Activated naive CD4-positive, alpha-beta T cell treated with anti-CD3 and anti-CD28 coated beads, Interleukin-2, amount 50 U/mL, for 16 hours (primary cell): ENCODE results near the gene ARID1B.

Experiments
- DNase-seq: peaks from one replicate; pipeline ENCODE4 v3.0.0-alpha.2; 2020

Gene ARID1B

DNA sequence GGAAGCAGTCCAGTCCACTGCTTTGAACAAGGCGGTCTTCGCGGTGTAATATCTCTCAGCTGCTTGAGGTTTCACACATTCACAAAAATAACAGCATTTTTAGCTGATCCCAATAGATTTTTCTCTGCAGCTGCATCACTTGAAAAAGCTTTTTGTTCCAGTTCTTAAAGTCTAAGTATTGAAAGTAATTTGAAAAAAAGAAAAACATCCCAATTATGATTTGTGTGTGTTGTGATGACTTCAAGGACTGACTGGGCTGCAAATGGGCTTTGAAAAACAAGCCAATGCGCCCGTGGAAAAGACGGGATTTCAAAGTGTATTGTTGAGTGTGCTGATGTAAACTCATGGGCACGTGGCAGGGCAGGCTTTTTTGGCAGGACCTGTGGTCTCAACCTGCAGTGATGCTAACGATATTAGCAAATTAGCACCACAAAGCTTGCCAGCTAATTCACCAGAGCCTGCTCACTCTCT, 395.1 kb downstream of the ARID1B start:
- DNase-seq: no peak

DNA sequence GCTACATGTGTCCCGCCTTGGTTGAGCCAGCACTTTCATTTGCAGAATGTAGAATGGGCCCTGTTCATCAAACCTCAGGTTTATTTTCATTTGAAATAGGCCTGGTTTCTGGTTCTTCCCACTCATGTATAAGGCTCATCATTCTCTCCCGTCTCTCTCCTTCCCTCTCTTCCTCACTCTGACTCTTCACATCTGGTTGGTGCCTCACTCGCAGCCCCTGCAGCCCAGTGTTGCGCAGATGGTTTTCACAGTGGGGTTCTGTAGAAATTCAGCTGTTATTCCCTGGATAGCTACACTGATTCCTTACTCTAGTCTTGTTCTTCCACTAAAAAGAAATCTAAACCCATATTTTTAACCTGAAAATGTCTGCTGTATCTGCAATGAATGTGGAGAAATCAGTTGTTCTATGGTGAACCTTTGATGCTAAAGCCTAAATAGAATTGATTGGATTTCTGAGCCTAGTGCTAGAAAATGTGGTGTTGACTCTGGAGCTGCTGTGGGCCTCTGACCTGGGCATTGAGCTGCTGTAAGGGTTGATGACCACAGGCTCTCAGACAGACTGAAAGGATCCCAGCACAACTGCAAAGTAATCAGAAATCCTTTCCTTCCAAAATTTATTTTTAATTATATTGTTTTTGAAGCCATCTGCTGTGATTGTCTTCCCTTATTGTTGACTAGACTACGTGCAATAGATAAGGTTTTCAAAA, 395.8 kb downstream of the ARID1B start:
- no peak for DNase-seq

DNA sequence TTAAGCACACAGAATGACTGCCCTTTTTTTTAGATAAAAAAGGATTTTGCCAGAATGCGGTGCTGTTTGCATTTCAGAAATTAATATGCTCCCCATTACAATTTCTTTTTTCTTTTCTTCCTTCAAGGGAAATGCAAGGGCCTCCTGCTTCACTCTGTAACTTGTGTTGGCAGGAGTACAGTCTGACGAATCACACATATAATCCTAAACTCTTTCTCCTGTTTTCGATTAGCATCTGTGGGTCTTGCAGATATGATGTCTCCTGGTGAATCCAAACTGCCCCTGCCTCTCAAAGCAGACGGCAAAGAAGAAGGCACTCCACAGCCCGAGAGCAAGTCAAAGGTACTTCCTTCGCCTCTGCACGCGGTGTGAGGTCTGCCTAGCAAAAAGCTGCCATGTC, 396.6 kb downstream of the ARID1B start:
- no peak for DNase-seq

DNA sequence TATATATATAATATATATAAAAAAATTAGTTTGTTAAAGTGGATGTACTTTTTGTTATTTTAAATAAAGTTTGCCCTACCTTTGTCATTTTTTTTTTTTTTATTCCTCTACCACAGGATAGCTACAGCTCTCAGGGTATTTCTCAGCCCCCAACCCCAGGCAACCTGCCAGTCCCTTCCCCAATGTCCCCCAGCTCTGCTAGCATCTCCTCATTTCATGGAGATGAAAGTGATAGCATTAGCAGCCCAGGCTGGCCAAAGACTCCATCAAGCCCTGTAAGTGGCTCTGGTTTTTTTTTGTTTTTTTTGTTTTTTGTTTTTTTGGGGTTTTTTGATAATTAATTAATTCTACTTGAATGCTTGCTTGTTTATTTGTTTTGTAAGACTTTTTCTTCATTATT, 397.6 kb downstream of the ARID1B start:
- no peak for DNase-seq

DNA sequence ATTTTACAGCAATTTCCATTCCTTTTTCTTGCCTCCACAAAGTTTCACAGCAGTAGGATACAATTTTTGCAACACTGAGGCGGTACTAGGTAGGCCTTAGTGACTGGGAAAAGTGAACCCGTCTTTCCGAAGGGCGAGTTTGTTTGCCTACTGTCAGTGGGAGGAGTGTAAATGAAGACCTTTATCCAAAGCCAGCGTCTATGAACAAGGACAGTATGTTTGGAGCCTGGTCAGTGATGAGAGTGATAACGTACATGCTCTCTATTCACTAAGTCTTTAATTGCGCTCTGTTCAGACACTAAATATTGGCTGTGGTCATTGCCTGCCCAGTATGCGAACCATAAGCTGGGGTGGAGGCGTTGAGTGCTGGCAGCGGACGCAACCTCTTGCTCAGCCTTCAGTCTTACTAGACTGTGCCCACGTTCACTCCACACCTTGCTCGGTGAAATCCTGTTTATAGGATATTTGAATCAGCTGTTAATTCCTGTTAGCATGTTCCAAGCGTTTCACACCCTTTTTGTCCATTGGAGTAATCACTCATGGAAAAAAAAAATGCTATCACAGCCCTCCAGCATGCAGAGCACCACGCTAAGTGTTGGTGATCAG, 400.7 kb downstream of the ARID1B start:
- DNase-seq: no peak

DNA sequence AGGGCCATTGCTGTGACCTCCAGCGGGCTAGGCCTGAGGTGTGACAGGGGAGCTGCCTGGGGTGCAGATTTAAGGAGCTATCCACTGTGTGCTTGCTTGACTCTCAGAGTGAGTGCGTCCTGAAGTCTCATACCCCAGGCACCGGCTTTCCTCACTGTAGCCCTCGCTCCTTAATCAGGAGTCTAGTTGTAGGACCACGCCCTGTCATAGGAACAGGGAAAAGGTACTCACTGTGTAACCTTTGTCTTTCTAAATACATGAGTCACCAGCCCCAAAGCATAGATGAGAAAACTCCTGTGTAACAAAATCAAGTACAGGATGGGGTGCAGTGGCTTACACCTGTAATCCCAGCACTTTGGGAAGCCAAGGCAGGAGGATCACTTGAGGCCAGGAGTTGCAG, 404.5 kb downstream of the ARID1B start:
- DNase-seq: no peak

DNA sequence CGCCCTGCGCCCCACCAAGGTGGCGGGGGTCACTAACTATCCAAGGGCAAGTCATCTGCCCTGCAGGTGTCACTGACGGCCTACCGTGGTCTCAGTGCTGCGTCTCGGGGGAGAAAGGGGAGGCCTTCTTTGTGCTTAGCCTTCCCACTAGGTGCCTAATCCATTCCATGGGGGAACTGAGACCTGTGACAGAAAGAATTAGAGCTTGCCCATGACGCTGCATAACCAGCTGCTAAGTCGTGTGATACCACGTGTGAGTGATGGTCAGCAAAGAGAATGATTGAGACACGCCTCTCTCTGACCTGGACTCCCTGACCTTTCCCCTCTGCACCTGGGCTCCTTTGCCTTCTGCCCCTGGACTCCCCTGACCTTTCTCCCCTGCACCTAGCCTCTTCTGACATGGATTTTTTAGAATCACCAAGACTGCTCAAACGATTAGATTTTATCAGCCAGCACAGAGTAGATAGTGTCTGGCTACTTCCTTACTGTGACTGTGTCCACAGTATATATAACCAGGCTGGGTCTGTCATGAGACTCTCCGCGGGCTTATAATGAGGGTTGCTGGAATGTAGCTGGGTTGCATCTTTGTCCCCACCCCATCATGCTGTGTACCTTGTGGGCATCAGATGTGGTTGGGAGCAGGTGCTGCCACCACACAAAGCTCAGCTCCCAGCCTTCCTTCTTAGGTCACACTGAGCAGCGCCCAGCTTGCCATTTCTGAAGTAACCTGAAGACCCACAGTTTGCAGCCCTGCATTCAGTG, 405.5 kb downstream of the ARID1B start:
- no peak for DNase-seq

DNA sequence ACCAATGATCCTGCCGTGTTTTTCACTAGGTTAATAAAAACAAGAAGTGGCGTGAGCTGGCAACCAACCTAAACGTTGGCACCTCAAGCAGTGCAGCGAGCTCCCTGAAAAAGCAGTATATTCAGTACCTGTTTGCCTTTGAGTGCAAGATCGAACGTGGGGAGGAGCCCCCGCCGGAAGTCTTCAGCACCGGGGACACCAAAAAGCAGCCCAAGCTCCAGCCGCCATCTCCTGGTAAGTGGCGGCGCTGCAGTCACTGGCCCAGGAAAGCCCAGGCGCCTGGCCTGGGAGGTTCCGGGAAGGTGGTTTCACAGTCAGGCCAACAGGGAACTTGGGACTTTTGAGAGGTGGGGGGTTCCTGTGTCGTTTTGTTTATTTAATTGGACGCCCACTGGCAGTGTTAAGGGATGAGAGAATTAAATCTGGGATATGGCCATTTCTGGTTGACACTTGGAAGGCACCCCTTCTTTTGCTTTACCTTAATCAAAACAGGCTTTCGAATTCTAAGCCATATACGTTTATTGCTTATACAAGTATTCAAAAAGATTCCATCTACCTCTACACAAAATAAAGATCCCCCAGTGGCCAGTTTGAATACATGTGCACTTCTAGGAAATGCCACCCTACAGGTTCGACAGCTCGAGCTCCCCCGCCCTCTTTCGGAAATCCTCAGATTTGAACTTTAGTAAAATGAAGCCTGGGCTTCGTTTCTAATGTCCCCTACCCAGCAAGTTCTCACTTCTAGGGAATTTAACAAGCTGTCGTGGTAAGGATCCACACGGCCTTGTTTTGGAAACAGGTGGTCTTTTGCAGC, 407.2 kb downstream of the ARID1B start:
- peak; percentile 68 for DNase-seq

DNA sequence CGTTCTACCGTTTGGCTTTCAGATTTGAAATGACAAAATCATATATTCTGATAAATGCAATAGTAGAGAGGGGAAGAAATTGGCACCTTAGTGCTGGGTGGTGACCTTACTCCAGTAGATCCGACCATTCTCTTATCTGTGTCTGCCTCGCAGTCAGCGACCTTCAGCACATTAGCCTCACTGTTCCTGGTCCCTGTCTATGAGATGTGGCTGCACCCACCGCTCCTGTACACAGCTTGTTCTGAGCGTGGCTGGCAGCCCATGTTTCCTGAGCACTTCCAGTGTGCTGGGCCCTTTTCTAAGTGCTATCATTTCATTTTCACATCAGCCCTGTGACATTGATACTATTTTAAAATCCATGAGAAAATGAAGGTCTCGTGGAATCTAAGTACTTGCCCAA, 408.0 kb downstream of the ARID1B start:
- no peak for DNase-seq

DNA sequence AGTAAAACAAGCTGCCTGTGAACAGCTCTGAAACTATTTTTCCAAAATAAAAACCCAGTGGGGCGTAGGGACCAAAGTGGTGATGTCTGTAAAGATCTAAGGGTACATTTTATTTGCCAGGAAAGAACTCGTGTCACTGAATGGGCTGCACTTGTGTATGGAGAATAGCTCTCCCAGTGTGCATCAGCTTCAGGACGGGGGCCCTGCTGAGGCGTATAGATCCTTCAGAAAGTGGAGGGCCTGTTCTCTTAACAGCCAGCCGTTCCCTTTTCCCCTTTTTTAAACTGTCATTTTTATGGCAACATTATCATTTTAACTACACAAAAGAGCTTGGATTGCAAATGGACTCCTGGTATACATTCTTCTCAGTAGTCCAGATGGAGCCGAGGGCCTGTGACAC, 408.8 kb downstream of the ARID1B start:
- no peak for DNase-seq

DNA sequence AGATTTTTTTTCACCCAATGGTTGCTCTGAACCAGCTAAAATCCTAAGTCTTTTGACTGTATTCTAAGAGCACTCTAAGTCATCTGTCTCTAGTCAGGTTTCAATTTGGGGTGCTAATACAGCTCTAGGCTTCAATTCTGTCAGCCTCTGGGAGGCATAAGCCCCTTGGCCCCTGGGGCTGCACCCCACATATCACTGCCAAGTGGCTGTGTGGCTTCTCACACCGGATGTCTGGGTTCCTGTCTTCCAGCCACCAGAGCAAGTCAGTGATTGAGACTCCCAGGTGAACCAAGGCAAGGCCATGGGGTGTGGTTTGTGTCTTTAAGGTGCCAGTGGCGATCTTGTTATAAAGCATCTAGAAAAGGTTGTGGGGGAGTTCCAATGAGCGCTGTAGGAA, 409.6 kb downstream of the ARID1B start:
- DNase-seq: no peak

DNA sequence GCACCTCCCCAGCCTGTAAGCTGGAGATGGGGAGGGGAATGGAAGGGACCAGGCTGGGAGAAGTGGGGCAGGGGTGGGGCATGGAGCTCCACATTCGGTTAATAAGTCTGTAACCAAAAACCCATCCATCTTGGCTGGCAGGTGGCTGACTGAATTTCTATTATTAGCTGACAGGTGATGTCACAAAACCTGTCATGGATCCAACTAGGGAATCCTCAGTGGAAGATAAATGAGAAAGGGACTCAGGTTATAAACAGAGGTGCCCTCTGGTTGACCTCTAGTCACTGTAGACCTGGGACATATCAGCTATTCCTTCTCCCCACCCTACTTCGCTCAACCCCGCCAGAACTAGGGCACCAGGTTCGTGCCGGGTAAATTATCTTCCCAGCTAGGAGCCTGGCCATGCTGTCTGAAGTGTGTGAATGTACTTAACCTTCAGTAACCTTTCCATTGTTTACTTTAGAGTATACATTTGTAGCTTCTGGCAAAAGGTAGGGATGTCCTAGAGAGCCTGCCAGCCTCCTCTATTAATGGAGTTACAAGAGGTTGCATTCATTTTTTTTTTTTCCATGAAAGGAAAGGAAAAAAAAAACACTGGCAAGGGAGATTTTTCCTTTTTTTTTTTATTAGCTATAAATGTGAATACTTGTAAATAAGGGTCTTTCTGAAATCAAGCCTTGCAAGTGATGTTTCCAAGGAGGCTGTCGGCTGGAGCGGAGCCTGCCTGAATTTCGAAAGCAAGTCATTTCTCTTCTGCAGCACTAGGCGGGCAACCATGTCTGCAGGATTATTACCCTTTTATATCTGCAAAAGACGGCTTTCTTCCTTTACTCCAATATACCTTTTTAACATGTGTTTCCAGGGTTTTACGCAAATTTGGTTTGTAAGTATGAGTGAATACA, 410.3 kb downstream of the ARID1B start:
- DNase-seq: no peak

DNA sequence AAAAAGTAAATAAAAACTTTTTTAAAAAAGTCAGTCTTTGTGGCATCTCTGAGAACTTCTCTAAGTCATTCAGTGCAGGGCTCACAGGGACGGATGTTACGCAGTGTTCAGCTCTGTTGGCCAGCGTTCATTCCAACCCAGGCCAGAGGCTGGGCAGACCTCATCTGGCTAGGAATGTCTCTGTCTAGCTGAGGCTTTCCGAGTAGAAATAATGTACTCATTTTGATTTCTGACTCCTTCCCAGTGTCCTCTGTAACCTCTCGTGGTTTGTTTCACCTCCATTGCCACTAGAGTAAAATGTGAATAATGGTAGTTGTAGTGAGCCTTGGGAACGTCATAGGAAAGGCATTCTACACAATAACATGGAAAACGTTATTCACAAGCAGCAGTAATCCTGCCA, 411.0 kb downstream of the ARID1B start:
- no peak for DNase-seq

DNA sequence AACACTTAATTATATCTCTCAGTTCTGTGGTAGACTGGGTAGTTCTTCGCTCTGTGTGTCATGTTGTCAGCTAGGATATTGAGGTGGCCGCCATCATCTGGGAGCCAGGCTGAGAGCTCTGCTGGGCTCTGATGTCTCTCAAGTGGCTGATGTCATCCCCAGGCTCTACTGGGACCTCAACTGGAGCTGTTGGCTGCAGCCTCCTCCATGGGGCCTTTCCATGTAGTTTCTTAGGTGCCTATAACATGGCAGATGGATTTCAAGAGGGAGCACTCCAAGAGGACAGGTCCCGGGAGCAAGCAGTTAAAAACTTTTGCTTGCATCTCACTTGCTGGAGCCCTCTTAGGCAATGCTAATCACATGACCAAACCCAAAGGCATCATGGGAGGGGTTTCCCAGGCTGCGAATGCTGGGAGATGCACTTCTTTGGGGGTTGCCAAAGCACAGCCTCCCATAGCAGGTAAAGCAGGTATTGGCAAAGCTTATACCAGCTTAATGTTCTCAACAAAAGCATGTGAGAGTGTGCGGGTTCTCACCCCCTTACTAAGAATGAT, 416.3 kb downstream of the ARID1B start:
- no peak for DNase-seq

DNA sequence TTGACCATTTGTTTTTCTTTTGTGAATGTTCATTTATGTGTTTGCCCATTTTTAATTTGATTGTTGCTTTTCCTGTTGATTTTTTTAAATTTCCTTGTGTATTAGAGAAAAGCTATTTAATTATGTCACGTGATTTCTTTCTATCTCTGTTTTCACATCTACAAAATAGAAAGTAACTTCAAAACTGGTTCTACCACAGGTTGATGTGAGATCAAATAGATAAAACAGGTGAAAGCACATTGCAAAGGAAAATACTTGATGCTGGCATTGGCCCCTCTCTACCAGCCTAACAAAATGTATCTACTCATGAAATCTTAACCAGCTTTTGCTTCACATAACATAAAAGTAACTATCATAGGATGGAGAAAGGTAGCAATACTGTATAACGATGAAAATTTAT, 416.9 kb downstream of the ARID1B start:
- no peak for DNase-seq

DNA sequence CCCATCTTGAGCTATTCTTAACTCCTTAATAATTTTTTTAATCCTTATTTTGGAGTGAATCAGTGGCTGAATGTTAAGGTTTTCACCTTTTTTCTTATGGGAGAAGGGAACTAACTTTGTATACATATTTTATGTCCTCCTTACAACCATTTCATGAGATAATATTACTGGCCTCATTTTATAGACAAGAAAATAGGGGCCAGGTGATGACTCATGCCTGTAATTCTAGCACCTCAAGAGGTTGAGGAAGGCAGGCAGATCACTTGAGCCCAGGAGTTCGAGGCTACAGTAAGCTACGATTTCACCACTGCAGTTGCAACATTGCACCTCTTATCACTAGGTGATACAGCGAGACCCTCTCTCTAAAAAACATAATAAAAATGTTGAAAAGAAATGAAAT, 417.5 kb downstream of the ARID1B start:
- DNase-seq: no peak

DNA sequence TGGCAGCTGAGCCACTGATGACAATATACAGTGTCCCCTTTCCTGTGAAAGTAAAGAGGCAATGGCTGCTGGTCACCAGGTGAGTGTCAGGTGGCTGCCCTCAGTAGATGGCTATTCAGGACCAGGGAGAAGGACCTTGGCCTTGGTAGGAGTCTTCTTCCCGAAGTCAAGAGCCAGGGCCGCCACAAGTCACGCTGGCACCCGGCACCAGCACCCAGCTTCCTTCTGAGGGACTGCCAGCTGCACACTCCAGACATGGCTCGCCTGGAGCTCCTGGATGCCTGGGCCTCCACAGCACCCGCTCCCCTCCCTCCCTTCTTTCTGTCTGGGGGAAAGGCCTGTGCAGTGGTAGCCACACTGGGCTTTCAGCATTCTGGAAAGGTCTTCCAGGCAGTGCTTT, 419.2 kb downstream of the ARID1B start:
- no peak for DNase-seq

DNA sequence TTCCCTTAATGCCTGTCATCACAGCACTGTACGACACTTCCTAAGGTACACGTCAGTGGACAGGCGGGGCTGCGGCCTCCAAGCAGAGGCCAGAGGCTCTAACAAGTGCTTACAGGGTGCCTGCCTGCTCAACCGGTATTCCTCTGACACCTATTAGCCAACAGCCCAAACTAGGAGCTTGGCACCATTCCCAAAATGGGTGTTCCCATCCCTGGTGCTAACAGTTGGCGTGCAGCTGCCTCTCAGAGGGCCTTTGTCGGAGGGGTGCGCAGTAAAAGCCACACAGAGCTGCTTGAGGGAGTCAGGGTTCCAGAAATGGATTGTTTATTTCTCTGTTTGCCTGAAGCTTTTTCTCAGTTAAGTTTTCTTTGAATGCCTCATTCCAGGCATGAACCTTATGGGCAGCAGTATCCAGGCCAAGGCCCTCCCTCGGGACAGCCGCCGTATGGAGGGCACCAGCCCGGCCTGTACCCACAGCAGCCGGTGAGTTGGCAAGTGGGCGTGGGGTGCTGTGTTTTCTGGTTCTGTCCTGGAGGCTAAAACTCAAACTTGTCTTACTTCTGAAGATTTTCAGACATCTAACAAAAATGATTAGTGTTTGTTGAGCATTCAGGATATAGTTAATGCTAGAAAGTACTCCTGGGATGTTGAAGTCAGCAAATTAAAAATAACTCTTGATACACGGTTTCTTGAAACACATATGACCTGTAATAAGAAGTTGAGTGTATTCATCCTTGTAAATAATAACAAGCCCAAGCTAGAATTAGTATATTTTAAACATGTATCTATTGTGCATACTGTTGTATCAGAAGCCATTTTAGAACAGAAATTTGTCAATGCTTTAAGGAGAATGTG, 421.5 kb downstream of the ARID1B start:
- no peak for DNase-seq

DNA sequence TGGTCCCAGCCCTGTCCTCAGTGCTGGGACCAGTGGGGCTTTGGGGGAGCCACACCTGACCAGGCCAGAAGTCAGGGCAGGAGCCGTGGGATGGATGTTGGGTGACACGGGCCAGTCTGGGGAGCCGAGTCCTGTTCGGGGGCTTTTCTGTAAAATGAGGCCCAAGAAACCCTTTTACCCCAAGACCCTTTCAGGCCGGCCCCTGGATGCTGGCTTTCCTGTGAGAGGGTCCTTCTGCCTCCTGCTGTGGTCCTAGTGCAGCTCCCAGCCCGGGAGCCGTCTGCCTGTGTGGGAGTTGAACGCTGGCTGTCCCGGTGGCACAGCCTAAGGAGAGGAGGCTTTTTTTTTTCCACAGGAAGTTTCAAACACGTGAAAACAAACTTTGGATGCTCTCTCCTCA, 422.9 kb downstream of the ARID1B start:
- no peak for DNase-seq

DNA sequence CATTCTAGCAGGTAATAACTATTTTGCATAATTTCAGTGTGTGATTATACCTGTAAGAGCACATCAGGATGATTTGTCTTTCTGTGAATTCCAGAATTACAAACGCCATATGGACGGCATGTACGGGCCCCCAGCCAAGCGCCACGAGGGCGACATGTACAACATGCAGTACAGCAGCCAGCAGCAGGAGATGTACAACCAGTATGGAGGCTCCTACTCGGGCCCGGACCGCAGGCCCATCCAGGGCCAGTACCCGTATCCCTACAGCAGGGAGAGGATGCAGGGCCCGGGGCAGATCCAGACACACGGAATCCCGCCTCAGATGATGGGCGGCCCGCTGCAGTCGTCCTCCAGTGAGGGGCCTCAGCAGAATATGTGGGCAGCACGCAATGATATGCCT, 423.4 kb downstream of the ARID1B start:
- no peak for DNase-seq

DNA sequence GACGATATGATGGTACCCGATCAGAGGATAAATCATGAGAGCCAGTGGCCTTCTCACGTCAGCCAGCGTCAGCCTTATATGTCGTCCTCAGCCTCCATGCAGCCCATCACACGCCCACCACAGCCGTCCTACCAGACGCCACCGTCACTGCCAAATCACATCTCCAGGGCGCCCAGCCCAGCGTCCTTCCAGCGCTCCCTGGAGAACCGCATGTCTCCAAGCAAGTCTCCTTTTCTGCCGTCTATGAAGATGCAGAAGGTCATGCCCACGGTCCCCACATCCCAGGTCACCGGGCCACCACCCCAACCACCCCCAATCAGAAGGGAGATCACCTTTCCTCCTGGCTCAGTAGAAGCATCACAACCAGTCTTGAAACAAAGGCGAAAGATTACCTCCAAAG, 423.9 kb downstream of the ARID1B start:
- DNase-seq: no peak
